Measurements from ENCODE around the gene TCF4.

DNA sequence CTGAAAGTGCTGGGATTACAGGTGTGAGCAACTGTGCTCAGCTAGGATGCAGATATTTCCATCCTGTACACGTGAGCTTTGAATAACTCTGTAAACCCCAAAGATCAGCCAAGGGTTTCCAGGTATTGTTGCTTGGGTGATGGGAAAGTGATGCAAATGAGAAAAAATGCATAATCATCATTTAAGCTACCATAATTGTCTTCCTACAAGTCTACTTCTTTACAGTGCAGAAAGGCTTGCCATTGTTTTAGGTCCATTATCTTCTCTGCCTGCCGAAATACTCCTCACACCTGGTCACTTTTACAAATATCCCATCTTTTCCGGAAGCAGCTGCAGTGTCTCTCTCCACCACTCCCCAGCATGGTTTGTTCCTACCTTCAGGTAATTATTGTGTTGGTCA, 368.9 kb downstream of the TCF4 start:
- TF ChIP-seq, protein P1, sequence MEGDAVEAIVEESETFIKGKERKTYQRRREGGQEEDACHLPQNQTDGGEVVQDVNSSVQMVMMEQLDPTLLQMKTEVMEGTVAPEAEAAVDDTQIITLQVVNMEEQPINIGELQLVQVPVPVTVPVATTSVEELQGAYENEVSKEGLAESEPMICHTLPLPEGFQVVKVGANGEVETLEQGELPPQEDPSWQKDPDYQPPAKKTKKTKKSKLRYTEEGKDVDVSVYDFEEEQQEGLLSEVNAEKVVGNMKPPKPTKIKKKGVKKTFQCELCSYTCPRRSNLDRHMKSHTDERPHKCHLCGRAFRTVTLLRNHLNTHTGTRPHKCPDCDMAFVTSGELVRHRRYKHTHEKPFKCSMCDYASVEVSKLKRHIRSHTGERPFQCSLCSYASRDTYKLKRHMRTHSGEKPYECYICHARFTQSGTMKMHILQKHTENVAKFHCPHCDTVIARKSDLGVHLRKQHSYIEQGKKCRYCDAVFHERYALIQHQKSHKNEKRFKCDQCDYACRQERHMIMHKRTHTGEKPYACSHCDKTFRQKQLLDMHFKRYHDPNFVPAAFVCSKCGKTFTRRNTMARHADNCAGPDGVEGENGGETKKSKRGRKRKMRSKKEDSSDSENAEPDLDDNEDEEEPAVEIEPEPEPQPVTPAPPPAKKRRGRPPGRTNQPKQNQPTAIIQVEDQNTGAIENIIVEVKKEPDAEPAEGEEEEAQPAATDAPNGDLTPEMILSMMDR (IDR thresholded peaks at IDR 0.05; ENCODE audit: low read length): no peak
- no peak for TF ChIP-seq EZH2 (optimal IDR thresholded peaks at IDR 0.05; ENCODE audit: low read depth, low read length)
